ENCODE data around the gene ABCG1.

DNA sequence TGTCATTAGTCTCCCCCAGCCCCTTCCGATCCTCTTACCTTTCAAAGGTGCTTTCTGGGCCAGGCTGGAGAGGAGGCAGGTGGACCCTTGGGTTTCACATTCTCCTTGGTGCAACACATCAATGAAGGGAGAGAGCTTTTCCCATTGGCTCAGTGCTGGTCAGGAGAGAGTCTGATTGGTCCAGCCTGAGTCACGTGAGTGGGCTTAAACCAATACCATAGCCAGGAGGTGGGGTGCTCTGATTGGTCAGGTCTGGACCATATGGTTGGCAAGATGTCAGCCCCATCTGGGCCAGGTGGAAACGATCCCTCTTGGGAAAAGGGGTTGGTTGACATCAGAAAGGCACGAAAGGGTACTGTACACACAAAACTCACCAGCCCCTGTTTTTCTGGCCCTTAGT lies 44.8 kb upstream of the ABCG1 start:
- TF ChIP-seq, protein P1, sequence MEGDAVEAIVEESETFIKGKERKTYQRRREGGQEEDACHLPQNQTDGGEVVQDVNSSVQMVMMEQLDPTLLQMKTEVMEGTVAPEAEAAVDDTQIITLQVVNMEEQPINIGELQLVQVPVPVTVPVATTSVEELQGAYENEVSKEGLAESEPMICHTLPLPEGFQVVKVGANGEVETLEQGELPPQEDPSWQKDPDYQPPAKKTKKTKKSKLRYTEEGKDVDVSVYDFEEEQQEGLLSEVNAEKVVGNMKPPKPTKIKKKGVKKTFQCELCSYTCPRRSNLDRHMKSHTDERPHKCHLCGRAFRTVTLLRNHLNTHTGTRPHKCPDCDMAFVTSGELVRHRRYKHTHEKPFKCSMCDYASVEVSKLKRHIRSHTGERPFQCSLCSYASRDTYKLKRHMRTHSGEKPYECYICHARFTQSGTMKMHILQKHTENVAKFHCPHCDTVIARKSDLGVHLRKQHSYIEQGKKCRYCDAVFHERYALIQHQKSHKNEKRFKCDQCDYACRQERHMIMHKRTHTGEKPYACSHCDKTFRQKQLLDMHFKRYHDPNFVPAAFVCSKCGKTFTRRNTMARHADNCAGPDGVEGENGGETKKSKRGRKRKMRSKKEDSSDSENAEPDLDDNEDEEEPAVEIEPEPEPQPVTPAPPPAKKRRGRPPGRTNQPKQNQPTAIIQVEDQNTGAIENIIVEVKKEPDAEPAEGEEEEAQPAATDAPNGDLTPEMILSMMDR (IDR thresholded peaks at IDR 0.05), result no peak
- no peak for TF ChIP-seq ZFX (IDR thresholded peaks at IDR 0.05; ENCODE audit: borderline replicate concordance)
